Panc1 (cell line): ENCODE results near the gene SGSM1. TPM values are rescaled to one million over a fixed set of nuclear protein-coding genes. Genes with fewer than 3 reads are reported as not detected.

Experiments used
- ATAC-seq: fragments of 200-7000 bp; cut with Tn5 transposase; 2 replicates; pipeline ENCODE4 v1.9.1; 2020; ENCODE audit warnings: mild to moderate bottlenecking, moderate library complexity
- BruUV-seq: library from RNA; stranded (reverse); fragments of 400-500 nt; replicated peaks from 2 replicates; lab custom pipeline; 2021; lab: Mats Ljungman, UMichigan
- CTCF ChIA-PET: fragments of 300-600 bp; sonication (Branson Sonifier 250); formaldehyde crosslinking; loops from one replicate; lab custom pipeline; 2022; ENCODE audit warnings: antibody characterized with exemption; lab: Charles Lee
- POLR2A ChIA-PET: fragments of 300-600 bp; sonication (Branson Sonifier 250); formaldehyde crosslinking; loops from one replicate; lab custom pipeline; 2022; ENCODE audit warnings: antibody characterized with exemption; lab: Charles Lee
- DNase-seq: peaks from one replicate; pipeline ENCODE4 v3.0.0-alpha.2; 2010; ENCODE audit warnings: low read depth, low spot score
- H3K27ac ChIP-seq: 2 replicates; pipeline ENCODE4 v1.5.1; 2011; ENCODE audit warnings: mild to moderate bottlenecking, low read length, inconsistent platforms
- H3K27me3 ChIP-seq: fragments of 200-500 bp; sonication (Bioruptor generic); 2 replicates; pipeline ENCODE4 v1.6.0; 2014; ENCODE audit warnings: low read length, inconsistent platforms; ENCODE audit not compliant: control insufficient read depth, insufficient read depth
- H3K36me3 ChIP-seq: fragments of 200-500 bp; sonication (Bioruptor generic); 2 replicates; pipeline ENCODE4 v1.5.1; 2014; ENCODE audit warnings: inconsistent platforms, mild to moderate bottlenecking, low read length, moderate library complexity; ENCODE audit not compliant: control insufficient read depth, insufficient read depth
- H3K4me1 ChIP-seq: 2 replicates; pipeline ENCODE4 v1.5.1; 2011; ENCODE audit warnings: inconsistent platforms, mild to moderate bottlenecking, low read length, moderate library complexity; ENCODE audit not compliant: control insufficient read depth, insufficient read depth
- H3K4me3 ChIP-seq, 2 experiments: 2 replicates each; pipeline ENCODE4 v1.5.1; 2011 to 2012; ENCODE audit warnings: low read depth in 2 of 2, low read length in 2 of 2, mild to moderate bottlenecking in 2 of 2, inconsistent platforms in 1 of 2, moderate library complexity in 1 of 2
- H3K9me3 ChIP-seq: fragments of 200-500 bp; sonication (Bioruptor generic); 2 replicates; pipeline ENCODE4 v1.5.1; 2014; ENCODE audit warnings: low read depth, mild to moderate bottlenecking, inconsistent platforms, low read length, moderate library complexity; ENCODE audit not compliant: control insufficient read depth, insufficient read depth
- CTCF ChIP-seq: fragments of 450-650 bp; IDR thresholded peaks from 2 replicates; pipeline ENCODE4 v1.5.1; 2017; ENCODE audit warnings: mild to moderate bottlenecking
- POLR2AphosphoS5 ChIP-seq: IDR thresholded peaks from 2 replicates; pipeline ENCODE4 v1.6.1; 2012; ENCODE audit warnings: mild to moderate bottlenecking, low read depth, low read length, moderate library complexity
- REST ChIP-seq, 2 experiments: IDR thresholded peaks; 2 replicates each; pipeline ENCODE4 v1.6.1; 2011 to 2012; ENCODE audit warnings: low read depth in 2 of 2, control low read depth in 1 of 2, low read length in 1 of 2, mild to moderate bottlenecking in 1 of 2, moderate library complexity in 1 of 2; ENCODE audit not compliant: insufficient read depth in 1 of 2
- SIN3A ChIP-seq: IDR thresholded peaks from 2 replicates; pipeline ENCODE4 v1.6.1; 2012; ENCODE audit warnings: low read depth, mild to moderate bottlenecking, low read length, moderate library complexity, borderline replicate concordance; ENCODE audit not compliant: insufficient read depth
- TCF7L2 ChIP-seq: IDR thresholded peaks from 2 replicates; pipeline ENCODE4 v1.6.1; 2011; ENCODE audit warnings: mild to moderate bottlenecking, low read depth, low read length, inconsistent platforms
- in situ Hi-C: cut with HindIII; loops from 2 replicates; pipeline ENCODE4 v1.10.0; 2016; ENCODE audit warnings: low sequenced_read_pairs, low pct_unique_long_range_greater_than_20kb
- intact Hi-C: fragments of 100-400 bp; cut with micrococcal nuclease; formaldehyde crosslinking; loops from one replicate; pipeline ENCODE4 v1.10.0; 2022; ENCODE audit not compliant: unreplicated experiment
- total RNA-seq: library from RNA; stranded (reverse); gene quantifications from one replicate; pipeline ENCODE4 v1.2.1, GENCODE V29; 2021; ENCODE audit not compliant: unreplicated experiment

SGSM1 gene
- total RNA-seq, 1 experiment from 2014 or later, result 1.6 TPM

- in situ Hi-C loops (no loop called here), intact Hi-C loops (no loop called here)
- no TSS peak for BruUV-seq
- Histone ChIP-seq H3K36me3 (no peaks in the 10 kb centered on the region), H3K27me3 (no peaks in the 10 kb centered on the region), H3K4me3 (no peak overlapping the region), H3K9me3 (no peaks in the 10 kb centered on the region), H3K27ac (no peak overlapping the region), H3K4me1 (no peaks in the 10 kb centered on the region)
- no peak for DNase-seq
- TF ChIP-seq POLR2AphosphoS5, result no peak
- TF ChIP-seq SIN3A, result no peak
- TF ChIP-seq CTCF, result no peak
- no peak for TF ChIP-seq TCF7L2
- TF ChIP-seq REST (IDR thresholded peaks at IDR 0.05; ENCODE audit: insufficient read depth in 1 of 2, low read depth in 2 of 2, low read length in 1 of 2), result no peak
- ChIA-PET CTCF (no interaction called here), POLR2A (no interaction called here)
- no peak for ATAC-seq
These were observed 65.7 kb downstream of the SGSM1 start for GRCh38 chr22:24871611-24872205.

DNA sequence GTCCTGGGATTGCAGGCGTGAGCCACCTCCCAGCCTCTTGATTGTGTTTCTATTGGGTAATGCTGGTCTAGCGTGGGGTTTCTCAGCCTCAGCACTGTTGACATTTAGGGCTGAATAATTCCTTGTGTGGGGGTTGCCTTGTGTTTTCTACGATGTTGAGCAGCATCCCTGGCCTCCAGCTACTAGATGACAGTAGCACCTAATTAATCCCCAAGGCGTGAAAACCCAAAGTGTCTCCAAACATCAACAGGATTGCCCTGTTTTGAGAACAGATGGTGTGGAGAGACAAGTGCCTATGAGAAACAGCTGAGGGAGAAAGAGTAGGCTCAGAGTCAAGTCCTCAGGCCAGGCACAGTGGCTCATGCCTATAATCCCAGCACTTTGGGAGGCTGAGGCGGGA lies 67.2 kb downstream of the SGSM1 start:
- H3K4me3 ChIP-seq, result no peak overlapping the region
- TF ChIP-seq CTCF, result no peak
- TF ChIP-seq TCF7L2, result no peak
- no peak for TF ChIP-seq POLR2AphosphoS5
- TF ChIP-seq REST (IDR thresholded peaks at IDR 0.05; ENCODE audit: insufficient read depth in 1 of 2, low read depth in 2 of 2, low read length in 1 of 2), result no peak
- TF ChIP-seq SIN3A, result no peak
- no peaks in the 10 kb centered on the region for H3K36me3 ChIP-seq
- ChIA-PET CTCF (no interaction called here), POLR2A (no interaction called here)
- no peaks in the 10 kb centered on the region for H3K27me3 ChIP-seq
- no peaks in the 10 kb centered on the region for H3K4me1 ChIP-seq
- H3K9me3 ChIP-seq, result no peaks in the 10 kb centered on the region
- no TSS peak for BruUV-seq
- in situ Hi-C loops, result no loop called here
- no peak overlapping the region for H3K27ac ChIP-seq
- DNase-seq, result no peak
- intact Hi-C loops, result no loop called here
- ATAC-seq, result no peak
